Adrenal gland (tissue), 5 donors: ENCODE data around the gene CA5A.

ENCODE experiments used
- POLR2A ChIP-seq, 2 donors: fragments of 450-650 bp; IDR thresholded peaks; one replicate each; pipeline ENCODE4 v1.6.1; 2017; ENCODE audit warnings: antibody characterized with exemption in 2 of 2, mild to moderate bottlenecking in 2 of 2, moderate library complexity in 1 of 2
- TF ChIP-seq, protein P1 (sequence below), 6 experiments: fragments of 450-650 bp in 4 of 6; fragments of 200-600 bp in 2 of 6; sonication (generic) in 1 of 6; IDR thresholded peaks; 1 replicate in 5 of 6; 2 replicates in 1 of 6; pipeline versions ENCODE4 v1.5.1 to v1.8.0; 2016 to 2021; ENCODE audit warnings: antibody characterized with exemption in 6 of 6, mild to moderate bottlenecking in 2 of 6, moderate library complexity in 1 of 6
- donor health status: DM: no; HTN: no; CAD: no.

DNA sequence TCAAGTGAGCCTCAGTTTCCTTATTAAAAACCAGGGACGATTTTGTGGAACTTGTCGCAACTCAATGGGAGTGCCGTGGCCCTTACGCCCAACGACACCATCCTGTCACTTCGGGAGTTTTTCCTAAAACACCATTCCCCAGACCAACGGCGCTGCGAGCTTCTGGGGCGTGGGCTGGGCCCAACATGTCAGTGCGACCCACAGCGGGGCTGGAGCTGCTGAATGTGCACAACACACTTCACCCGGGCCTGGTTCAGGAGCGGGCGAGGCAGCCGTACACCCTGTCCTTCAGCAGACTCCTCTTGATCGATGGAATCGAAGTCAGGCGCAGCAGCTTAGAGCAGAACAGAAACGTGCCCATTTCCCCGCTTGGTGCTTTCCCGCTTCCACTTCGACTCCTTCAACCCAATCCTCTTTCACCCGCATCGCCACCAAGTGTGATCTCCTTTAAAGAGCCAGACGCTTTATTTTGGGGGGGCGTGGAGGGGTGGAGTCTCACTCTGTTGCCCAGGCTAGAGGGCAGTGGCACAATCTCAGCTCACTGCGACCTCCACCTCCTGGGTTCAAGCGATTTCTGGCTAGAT is 53.8 kb downstream of the CA5A start:
- TF ChIP-seq, protein P1, sequence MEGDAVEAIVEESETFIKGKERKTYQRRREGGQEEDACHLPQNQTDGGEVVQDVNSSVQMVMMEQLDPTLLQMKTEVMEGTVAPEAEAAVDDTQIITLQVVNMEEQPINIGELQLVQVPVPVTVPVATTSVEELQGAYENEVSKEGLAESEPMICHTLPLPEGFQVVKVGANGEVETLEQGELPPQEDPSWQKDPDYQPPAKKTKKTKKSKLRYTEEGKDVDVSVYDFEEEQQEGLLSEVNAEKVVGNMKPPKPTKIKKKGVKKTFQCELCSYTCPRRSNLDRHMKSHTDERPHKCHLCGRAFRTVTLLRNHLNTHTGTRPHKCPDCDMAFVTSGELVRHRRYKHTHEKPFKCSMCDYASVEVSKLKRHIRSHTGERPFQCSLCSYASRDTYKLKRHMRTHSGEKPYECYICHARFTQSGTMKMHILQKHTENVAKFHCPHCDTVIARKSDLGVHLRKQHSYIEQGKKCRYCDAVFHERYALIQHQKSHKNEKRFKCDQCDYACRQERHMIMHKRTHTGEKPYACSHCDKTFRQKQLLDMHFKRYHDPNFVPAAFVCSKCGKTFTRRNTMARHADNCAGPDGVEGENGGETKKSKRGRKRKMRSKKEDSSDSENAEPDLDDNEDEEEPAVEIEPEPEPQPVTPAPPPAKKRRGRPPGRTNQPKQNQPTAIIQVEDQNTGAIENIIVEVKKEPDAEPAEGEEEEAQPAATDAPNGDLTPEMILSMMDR (IDR thresholded peaks at IDR 0.05), result no peak
- no peak for TF ChIP-seq POLR2A (IDR thresholded peaks at IDR 0.05)
